Cardiac muscle cell (in vitro differentiated cells and primary cell): ENCODE measurements around the gene SLC16A12. TPM values are rescaled to one million over a fixed set of nuclear protein-coding genes. Genes with fewer than 3 reads are reported as not detected.
A peak's percentile ranks its signal among the peaks of the same experiment; 100 is the strongest.

Experiments used
- DNase-seq, 2 donors: peaks; one replicate each; pipeline versions ENCODE4 v3.0.0 to v3.0.0-alpha.2; 2010 to 2017; ENCODE audit warnings: low read depth in 1 of 2, low spot score in 1 of 2
- H3K27ac ChIP-seq: fragments of 200-600 bp; sonication (generic); 2 replicates; pipeline ENCODE4 v1.5.1; 2016
- H3K27me3 ChIP-seq: fragments of 200-600 bp; sonication (generic); 2 replicates; pipeline ENCODE4 v1.6.0; 2016; ENCODE audit warnings: control low read depth
- H3K36me3 ChIP-seq: fragments of 200-600 bp; sonication (generic); 2 replicates; pipeline ENCODE4 v1.5.1; 2016; ENCODE audit warnings: control low read depth
- H3K4me1 ChIP-seq: fragments of 200-600 bp; sonication (generic); 2 replicates; pipeline ENCODE4 v1.8.1; 2017; ENCODE audit warnings: low read depth, mild to moderate bottlenecking, mixed run types
- H3K4me3 ChIP-seq: fragments of 200-600 bp; sonication (generic); 2 replicates; pipeline ENCODE4 v1.5.1; 2016; ENCODE audit warnings: mild to moderate bottlenecking
- H3K9me3 ChIP-seq: fragments of 200-600 bp; sonication (generic); 2 replicates; pipeline ENCODE4 v1.5.1; 2017; ENCODE audit warnings: low read depth, mild to moderate bottlenecking, control low read depth
- CTCF ChIP-seq: IDR thresholded peaks from 2 replicates; pipeline ENCODE4 v1.5.1; 2012; ENCODE audit warnings: low read depth, mild to moderate bottlenecking, low read length
- polyA plus RNA-seq: library from polyadenylated mRNA; unstranded; fragments of >200 nt; fragmentation: Nextera tagmentation; extraction: Ambion mirVana; gene quantifications from 2 replicates; pipeline ENCODE4 v1.2.1, GENCODE V29; 2016
- total RNA-seq: library from RNA; depleted of rRNA; stranded (reverse); fragments of >200 nt; gene quantifications from 2 replicates; pipeline ENCODE4 v1.2.3, GENCODE V29; 2016

Gene SLC16A12
- total and polyA plus RNA-seq, 2 experiments from 2014 or later, result 7.6 to 8.1 TPM

- DNase-seq, result no peak
- TF ChIP-seq CTCF, result no peak
- H3K9me3 ChIP-seq, result no peaks in the 10 kb centered on the region
- no peaks in the 10 kb centered on the region for H3K27me3 ChIP-seq
- H3K4me3 ChIP-seq, result no peak overlapping the region
- peak overlapping the region; percentile 15 for H3K27ac ChIP-seq
- H3K36me3 ChIP-seq, result no peaks in the 10 kb centered on the region
- peaks cover 40% of the 10 kb centered on the region for H3K4me1 ChIP-seq
These were observed 29.8 kb upstream of the SLC16A12 start for GRCh38 chr10:89565180-89565579.

GRCh38 chr10:89563861-89564478 lies 28.6 kb upstream of the SLC16A12 start:
- DNase-seq, result peak; percentile 64 to 68
- TF ChIP-seq CTCF, result peak; percentile 67
- no peaks in the 10 kb centered on the region for H3K9me3 ChIP-seq
- H3K36me3 ChIP-seq, result no peaks in the 10 kb centered on the region
- H3K4me1 ChIP-seq, result peaks cover 40% of the 10 kb centered on the region
- no peak overlapping the region for H3K4me3 ChIP-seq
- H3K27ac ChIP-seq, result no peak overlapping the region
- no peaks in the 10 kb centered on the region for H3K27me3 ChIP-seq

- Histone ChIP-seq H3K36me3 (no peaks in the 10 kb centered on the region), H3K27me3 (no peaks in the 10 kb centered on the region), H3K4me1 (peaks cover 40% of the 10 kb centered on the region), H3K9me3 (no peaks in the 10 kb centered on the region), H3K27ac (peak overlapping the region; percentile 73), H3K4me3 (no peak overlapping the region)
- no peak for DNase-seq
- no peak for TF ChIP-seq CTCF
These were observed 27.9 kb upstream of the SLC16A12 start for GRCh38 chr10:89563311-89563710.

GRCh38 chr10:89556600-89556999 lies 21.2 kb upstream of the SLC16A12 start:
- H3K9me3 ChIP-seq, result no peaks in the 10 kb centered on the region
- no peaks in the 10 kb centered on the region for H3K27me3 ChIP-seq
- peak in 1 of 2 donors; percentile 16 for DNase-seq
- H3K36me3 ChIP-seq, result no peaks in the 10 kb centered on the region
- no peak overlapping the region for H3K27ac ChIP-seq
- TF ChIP-seq CTCF, result no peak
- no peak overlapping the region for H3K4me3 ChIP-seq
- H3K4me1 ChIP-seq, result peaks cover 3% of the 10 kb centered on the region

- peak in 1 of 2 donors; percentile 31 for DNase-seq
- no peak overlapping the region for H3K4me3 ChIP-seq
These were observed 20.5 kb upstream of the SLC16A12 start for GRCh38 chr10:89555688-89556445.

More at GRCh38 chr10:89555688-89556445, 20.5 kb upstream of the SLC16A12 start:
- H3K27ac ChIP-seq, result no peak overlapping the region
- peak; percentile 10 for TF ChIP-seq CTCF
- no peaks in the 10 kb centered on the region for H3K9me3 ChIP-seq
- no peaks in the 10 kb centered on the region for H3K27me3 ChIP-seq
- peaks cover under 1% of the 10 kb centered on the region for H3K4me1 ChIP-seq
- H3K36me3 ChIP-seq, result no peaks in the 10 kb centered on the region
